Natural killer cell (primary cell): ENCODE results near the gene PEX7. TPM values are rescaled to one million over a fixed set of nuclear protein-coding genes. Genes with fewer than 3 reads are reported as not detected.

Experiments
- ATAC-seq, 3 donors: fragments of 150-1000 bp in 2 of 3; fragments of 200-7000 bp in 1 of 3; cut with Tn5 transposase; 1 replicate in 1 of 3; 2 replicates in 2 of 3; pipeline ENCODE4 v1.10.0; 2021; ENCODE audit warnings: mild to moderate bottlenecking in 2 of 3, moderate library complexity in 2 of 3
- DNase-seq, 2 donors: peaks; one replicate each; pipeline versions ENCODE4 v3.0.0 to v3.0.0-alpha.2; 2013 to 2021; ENCODE audit warnings: mixed read lengths in 1 of 2
- H3K27ac ChIP-seq: one replicate; pipeline ENCODE4 v1.5.1; 2013; ENCODE audit warnings: mild to moderate bottlenecking, low read length
- H3K27me3 ChIP-seq: one replicate; pipeline ENCODE4 v1.6.1; 2013; ENCODE audit warnings: low read length; ENCODE audit not compliant: control insufficient read depth, insufficient read depth
- H3K36me3 ChIP-seq: one replicate; pipeline ENCODE4 v1.6.1; 2013; ENCODE audit warnings: low read length; ENCODE audit not compliant: control insufficient read depth, insufficient read depth
- H3K4me1 ChIP-seq: one replicate; pipeline ENCODE4 v1.6.1; 2013; ENCODE audit warnings: low read length; ENCODE audit not compliant: control insufficient read depth, insufficient read depth
- H3K4me3 ChIP-seq: one replicate; pipeline ENCODE4 v1.5.1; 2013; ENCODE audit warnings: low read length
- H3K9me3 ChIP-seq: one replicate; pipeline ENCODE4 v1.6.1; 2013; ENCODE audit warnings: low read length; ENCODE audit not compliant: control insufficient read depth, insufficient read depth
- H3K27ac Mint-ChIP-seq, 2 donors: one replicate each; pipeline ENCODE4 v1.8.0; 2022; ENCODE audit warnings: mild to moderate bottlenecking in 2 of 2, mixed read lengths in 2 of 2, moderate library complexity in 1 of 2
- H3K27me3 Mint-ChIP-seq, 2 donors: one replicate each; pipeline ENCODE4 v1.8.0; 2022; ENCODE audit warnings: low read depth in 2 of 2, mixed read lengths in 2 of 2
- H3K36me3 Mint-ChIP-seq: one replicate; pipeline ENCODE4 v1.8.0; 2022; ENCODE audit warnings: mixed read lengths
- H3K4me1 Mint-ChIP-seq, 2 donors: one replicate each; pipeline ENCODE4 v1.8.0; 2022; ENCODE audit warnings: mixed read lengths in 2 of 2
- H3K4me3 Mint-ChIP-seq: one replicate; pipeline ENCODE4 v1.8.0; 2022; ENCODE audit warnings: mild to moderate bottlenecking, moderate library complexity, mixed read lengths
- H3K9me3 Mint-ChIP-seq, 2 donors: one replicate each; pipeline ENCODE4 v1.8.0; 2022; ENCODE audit warnings: mixed read lengths in 2 of 2
- CTCF ChIP-seq: fragments of 200-600 bp; IDR thresholded peaks from one replicate; pipeline ENCODE4 v1.8.0; 2022; ENCODE audit warnings: antibody characterized with exemption
- WGBS: methylation state at CpG from one replicate; pipeline ENCODE4 v1.1.7; 2013; ENCODE audit warnings: missing lambda C conversion rate; ENCODE audit not compliant: insufficient coverage; 5-methylcytosine and 5-hydroxymethylcytosine counted together
- intact Hi-C: fragments of 100-400 bp; cut with micrococcal nuclease; formaldehyde crosslinking; loops from one replicate; pipeline ENCODE4 v1.14.2; 2022
- total RNA-seq, 4 donors: library from RNA; stranded (reverse); fragments of 120-200 nt in 1 of 4; gene quantifications; one replicate each; pipeline versions ENCODE4 v1.2.3 to v1.2.4, GENCODE V29; 2013 to 2022

The PEX7 gene
- total RNA-seq, 3 donors from 2014 or later (not counting 1 experiment from before 2014, with no cell fraction given) = 2.4 to 3.6 (median 2.5) TPM

- 86% methylated on average over 4 of the region's 5 CpGs for WGBS
- no peak for ATAC-seq
- Histone ChIP-seq H3K4me3 (no peak overlapping the region), H3K27ac (no peak overlapping the region), H3K9me3 (no peaks in the 10 kb centered on the region), H3K4me1 (peaks cover 5% of the 10 kb centered on the region), H3K27me3 (peaks cover 9% of the 10 kb centered on the region), H3K36me3 (no peaks in the 10 kb centered on the region)
- no peaks in the 10 kb centered on the region for H3K36me3 Mint-ChIP-seq
- intact Hi-C loops = no loop called here
- H3K27me3 Mint-ChIP-seq = peaks cover 27 to 58% of the 10 kb centered on the region in 2 donors
- DNase-seq = no peak
- H3K4me1 Mint-ChIP-seq = peaks cover 5 to 6% of the 10 kb centered on the region in 2 donors
- H3K4me3 Mint-ChIP-seq = no peak overlapping the region
- no peak overlapping the region for H3K27ac Mint-ChIP-seq
- H3K9me3 Mint-ChIP-seq = no peaks in the 10 kb centered on the region
- TF ChIP-seq CTCF = no peak
Measured at GRCh38 chr6:136961848-136962247, 139.5 kb downstream of the PEX7 start.

DNA sequence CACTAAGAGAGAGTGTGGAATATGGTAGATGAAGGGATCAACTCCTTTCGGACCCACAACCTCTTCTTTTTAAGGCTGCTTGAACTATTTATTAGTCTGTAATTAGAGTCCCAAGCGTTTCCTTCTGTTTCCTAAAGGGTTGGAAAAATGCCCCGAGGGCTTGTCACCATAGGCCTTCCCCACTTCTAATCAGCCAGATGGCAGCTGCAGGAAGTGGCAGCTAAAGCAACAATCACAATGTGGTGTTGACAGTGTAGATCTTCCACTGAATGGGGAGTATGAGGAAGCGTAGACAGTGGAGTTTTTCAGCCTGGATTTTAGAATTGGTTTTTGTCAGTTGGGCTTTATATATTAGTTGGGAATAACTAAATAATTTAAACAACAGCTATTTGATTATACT is 140.3 kb downstream of the PEX7 start:
- no peak overlapping the region for H3K27ac Mint-ChIP-seq
- DNase-seq (no peak), ATAC-seq (no peak)
- no peaks in the 10 kb centered on the region for H3K36me3 Mint-ChIP-seq
- Histone ChIP-seq H3K4me3 (no peak overlapping the region), H3K9me3 (no peaks in the 10 kb centered on the region), H3K27ac (no peak overlapping the region), H3K4me1 (no peaks in the 10 kb centered on the region), H3K27me3 (peaks cover 10% of the 10 kb centered on the region), H3K36me3 (no peaks in the 10 kb centered on the region)
- peaks cover 33 to 66% of the 10 kb centered on the region in 2 donors for H3K27me3 Mint-ChIP-seq
- H3K4me1 Mint-ChIP-seq = peaks cover 0 to 2% of the 10 kb centered on the region in 2 donors
- no peaks in the 10 kb centered on the region for H3K9me3 Mint-ChIP-seq
- TF ChIP-seq CTCF = no peak
- 41% methylated on average over 3 of the region's 4 CpGs for WGBS
- intact Hi-C loops = no loop called here
- no peak overlapping the region for H3K4me3 Mint-ChIP-seq

DNA sequence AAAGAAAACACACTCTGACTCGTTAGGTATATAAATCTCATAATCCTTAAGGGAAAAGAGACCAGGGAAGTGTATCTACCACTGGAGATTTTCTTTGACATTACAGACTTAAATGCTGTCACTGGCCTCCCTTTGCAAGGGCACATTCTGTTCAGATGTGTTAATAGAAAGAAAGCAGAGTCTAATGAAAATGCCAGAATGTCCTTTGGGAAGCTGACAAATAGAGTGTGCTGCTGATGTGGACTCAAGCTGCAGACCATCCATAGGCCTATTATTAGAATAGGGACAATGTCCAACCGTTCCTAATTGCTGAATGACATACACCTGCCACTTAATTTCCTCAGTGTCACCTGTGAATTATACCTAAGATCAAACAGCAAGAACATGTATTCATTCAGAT is 140.9 kb downstream of the PEX7 start:
- DNase-seq (no peak), ATAC-seq (no peak)
- peaks cover 4% of the 10 kb centered on the region for H3K4me1 ChIP-seq
- no peak overlapping the region for H3K4me3 Mint-ChIP-seq
- H3K27ac Mint-ChIP-seq = no peak overlapping the region
- no peaks in the 10 kb centered on the region for H3K36me3 Mint-ChIP-seq
- H3K36me3 ChIP-seq = no peaks in the 10 kb centered on the region
- peaks cover 0 to 8% of the 10 kb centered on the region in 2 donors for H3K4me1 Mint-ChIP-seq
- WGBS = 72% methylated on average over 2 of the region's 2 CpGs
- no peaks in the 10 kb centered on the region for H3K9me3 ChIP-seq
- intact Hi-C loops = no loop called here
- peaks cover 11% of the 10 kb centered on the region for H3K27me3 ChIP-seq
- H3K9me3 Mint-ChIP-seq = no peaks in the 10 kb centered on the region
- TF ChIP-seq CTCF = no peak
- H3K27ac ChIP-seq = no peak overlapping the region
- peaks cover 35 to 69% of the 10 kb centered on the region in 2 donors for H3K27me3 Mint-ChIP-seq
- H3K4me3 ChIP-seq = no peak overlapping the region

Other genes starting within 250 kb of the PEX7 start
- gene MAP3K5, start 30.1 kb upstream of the PEX7 start, total RNA-seq = 10 to 100 TPM; 19.7 to 36.7 (median 35.4) TPM
- gene SLC35D3, start 99.7 kb downstream of the PEX7 start, total RNA-seq = under 1 TPM in 1 of 3 donors, not detected in 2; 0.28 TPM
- gene IL20RA, start 222.4 kb downstream of the PEX7 start, total RNA-seq = not detected